ENCODE results near the gene SLC66A2. TPM values are rescaled to one million over a fixed set of nuclear protein-coding genes. Genes with fewer than 3 reads are reported as not detected.
A peak's percentile ranks its signal among the peaks of the same experiment; 100 is the strongest.

Gene SLC66A2
- total and polyA plus RNA-seq, 2 of the 13 experiments (the other 11 are each of a cell fraction or from before 2014, with no cell fraction given): 33.5 to 41.9 TPM

DNA sequence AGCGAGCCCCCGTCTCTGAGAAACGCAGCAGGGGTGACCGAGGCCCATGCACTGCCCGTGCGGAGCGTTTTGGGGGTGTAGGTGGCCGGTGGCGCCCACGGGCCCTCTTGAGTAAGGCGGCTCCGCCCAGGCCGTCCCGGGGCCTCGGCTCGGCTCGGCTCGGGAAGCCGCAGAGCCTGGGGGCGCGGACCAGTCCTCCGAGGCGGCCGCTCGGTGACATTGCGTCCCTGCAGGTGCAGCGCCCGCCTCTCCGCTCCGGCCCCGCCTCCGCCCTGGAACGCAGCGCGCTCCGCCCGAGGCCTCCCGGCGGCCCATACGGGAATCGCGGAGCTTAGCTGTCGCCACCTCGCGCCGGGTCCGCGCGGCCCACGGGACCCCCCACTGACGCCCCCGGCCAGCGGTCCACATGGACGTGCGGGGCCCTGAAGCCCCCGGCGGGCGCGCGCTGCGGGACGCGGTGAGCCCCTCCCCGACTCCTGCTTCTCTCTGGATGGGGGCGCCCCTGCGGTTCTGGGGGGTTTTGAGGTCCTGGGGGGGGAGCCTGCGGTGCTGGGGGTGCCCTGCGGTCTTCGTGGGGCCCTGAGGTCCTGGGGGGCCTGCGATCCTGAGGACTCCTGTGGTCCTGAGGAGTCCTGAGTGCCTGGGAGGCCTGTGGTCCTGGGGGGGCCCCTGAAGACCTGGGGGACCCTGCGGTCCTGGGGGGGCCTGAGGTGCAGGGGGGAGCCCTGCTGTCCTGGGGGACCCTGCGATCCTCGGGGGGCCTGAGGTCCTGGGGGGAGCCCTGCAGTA is 13.1 kb upstream of the SLC66A2 start, which contains the start of gene HSBP1L1 (continued):
- TF ChIP-seq, protein P1, sequence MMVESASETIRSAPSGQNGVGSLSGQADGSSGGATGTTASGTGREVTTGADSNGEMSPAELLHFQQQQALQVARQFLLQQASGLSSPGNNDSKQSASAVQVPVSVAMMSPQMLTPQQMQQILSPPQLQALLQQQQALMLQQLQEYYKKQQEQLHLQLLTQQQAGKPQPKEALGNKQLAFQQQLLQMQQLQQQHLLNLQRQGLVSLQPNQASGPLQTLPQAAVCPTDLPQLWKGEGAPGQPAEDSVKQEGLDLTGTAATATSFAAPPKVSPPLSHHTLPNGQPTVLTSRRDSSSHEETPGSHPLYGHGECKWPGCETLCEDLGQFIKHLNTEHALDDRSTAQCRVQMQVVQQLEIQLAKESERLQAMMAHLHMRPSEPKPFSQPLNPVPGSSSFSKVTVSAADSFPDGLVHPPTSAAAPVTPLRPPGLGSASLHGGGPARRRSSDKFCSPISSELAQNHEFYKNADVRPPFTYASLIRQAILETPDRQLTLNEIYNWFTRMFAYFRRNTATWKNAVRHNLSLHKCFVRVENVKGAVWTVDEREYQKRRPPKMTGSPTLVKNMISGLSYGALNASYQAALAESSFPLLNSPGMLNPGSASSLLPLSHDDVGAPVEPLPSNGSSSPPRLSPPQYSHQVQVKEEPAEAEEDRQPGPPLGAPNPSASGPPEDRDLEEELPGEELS (CRISPR knock-in tag; IDR thresholded peaks at IDR 0.05): peak; percentile 34; the same call in 1 of the 2 replicates
- TF ChIP-seq, protein P2, sequence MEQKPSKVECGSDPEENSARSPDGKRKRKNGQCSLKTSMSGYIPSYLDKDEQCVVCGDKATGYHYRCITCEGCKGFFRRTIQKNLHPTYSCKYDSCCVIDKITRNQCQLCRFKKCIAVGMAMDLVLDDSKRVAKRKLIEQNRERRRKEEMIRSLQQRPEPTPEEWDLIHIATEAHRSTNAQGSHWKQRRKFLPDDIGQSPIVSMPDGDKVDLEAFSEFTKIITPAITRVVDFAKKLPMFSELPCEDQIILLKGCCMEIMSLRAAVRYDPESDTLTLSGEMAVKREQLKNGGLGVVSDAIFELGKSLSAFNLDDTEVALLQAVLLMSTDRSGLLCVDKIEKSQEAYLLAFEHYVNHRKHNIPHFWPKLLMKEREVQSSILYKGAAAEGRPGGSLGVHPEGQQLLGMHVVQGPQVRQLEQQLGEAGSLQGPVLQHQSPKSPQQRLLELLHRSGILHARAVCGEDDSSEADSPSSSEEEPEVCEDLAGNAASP (CRISPR knock-in tag; IDR thresholded peaks at IDR 0.05; ENCODE audit: borderline replicate concordance): 0 out of 2 replicates have a peak, but pooled peaks have one; percentile 24
- TF ChIP-seq ERF (CRISPR knock-in tag; IDR thresholded peaks at IDR 0.05) (0 out of 2 replicates have a peak, but pooled peaks have one; percentile 36), POLR2AphosphoS2 (IDR thresholded peaks at IDR 0.05; ENCODE audit: low read depth, low read length) (no peak), ZNF3 (CRISPR knock-in tag; IDR thresholded peaks at IDR 0.05) (no peak), JUND (CRISPR knock-in tag; IDR thresholded peaks at IDR 0.05) (no peak), KLF6 (CRISPR knock-in tag; IDR thresholded peaks at IDR 0.05) (peak; percentile 26; the same call in 1 of the 2 replicates), CBX2 (IDR thresholded peaks at IDR 0.05; ENCODE audit: low read depth, low read length) (no peak), CBX2 (CRISPR knock-in tag; IDR thresholded peaks at IDR 0.05; ENCODE audit: low read depth) (no peak), ZNF350 (CRISPR knock-in tag; IDR thresholded peaks at IDR 0.05; ENCODE audit: borderline replicate concordance, low read depth) (no peak), REL (CRISPR knock-in tag; conservative IDR thresholded peaks at IDR 0.05) (0 out of 2 replicates have a peak, but pooled peaks have one; percentile 25), FOXO1 (CRISPR knock-in tag; IDR thresholded peaks at IDR 0.05) (0 out of 2 replicates have a peak, but pooled peaks have one; percentile 33), ZNF282 (IDR thresholded peaks at IDR 0.05; ENCODE audit: partially characterized antibody) (no peak), HOXA3 (CRISPR knock-in tag; IDR thresholded peaks at IDR 0.05) (peak; percentile 40), CHD4 (IDR thresholded peaks at IDR 0.05; ENCODE audit: borderline replicate concordance, low read length) (no peak), HNRNPUL1 (IDR thresholded peaks at IDR 0.05; ENCODE audit: low read depth, low read length) (0 out of 2 replicates have a peak, but pooled peaks have one; percentile 16), RBAK (CRISPR knock-in tag; IDR thresholded peaks at IDR 0.05) (no peak), ZNF44 (CRISPR knock-in tag; IDR thresholded peaks at IDR 0.05) (no peak), TBP (CRISPR knock-in tag; IDR thresholded peaks at IDR 0.05) (no peak), YY1 (IDR thresholded peaks at IDR 0.05; ENCODE audit: insufficient read depth, insufficient replicate concordance, low read depth, low read length) (peak; percentile 51), KAT8 (CRISPR knock-in tag; IDR thresholded peaks at IDR 0.05) (no peak)
- TF ChIP-seq, protein P3, sequence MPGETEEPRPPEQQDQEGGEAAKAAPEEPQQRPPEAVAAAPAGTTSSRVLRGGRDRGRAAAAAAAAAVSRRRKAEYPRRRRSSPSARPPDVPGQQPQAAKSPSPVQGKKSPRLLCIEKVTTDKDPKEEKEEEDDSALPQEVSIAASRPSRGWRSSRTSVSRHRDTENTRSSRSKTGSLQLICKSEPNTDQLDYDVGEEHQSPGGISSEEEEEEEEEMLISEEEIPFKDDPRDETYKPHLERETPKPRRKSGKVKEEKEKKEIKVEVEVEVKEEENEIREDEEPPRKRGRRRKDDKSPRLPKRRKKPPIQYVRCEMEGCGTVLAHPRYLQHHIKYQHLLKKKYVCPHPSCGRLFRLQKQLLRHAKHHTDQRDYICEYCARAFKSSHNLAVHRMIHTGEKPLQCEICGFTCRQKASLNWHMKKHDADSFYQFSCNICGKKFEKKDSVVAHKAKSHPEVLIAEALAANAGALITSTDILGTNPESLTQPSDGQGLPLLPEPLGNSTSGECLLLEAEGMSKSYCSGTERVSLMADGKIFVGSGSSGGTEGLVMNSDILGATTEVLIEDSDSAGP (CRISPR knock-in tag; IDR thresholded peaks at IDR 0.05; ENCODE audit: borderline replicate concordance): peak; percentile 37
- TF ChIP-seq, protein P4, sequence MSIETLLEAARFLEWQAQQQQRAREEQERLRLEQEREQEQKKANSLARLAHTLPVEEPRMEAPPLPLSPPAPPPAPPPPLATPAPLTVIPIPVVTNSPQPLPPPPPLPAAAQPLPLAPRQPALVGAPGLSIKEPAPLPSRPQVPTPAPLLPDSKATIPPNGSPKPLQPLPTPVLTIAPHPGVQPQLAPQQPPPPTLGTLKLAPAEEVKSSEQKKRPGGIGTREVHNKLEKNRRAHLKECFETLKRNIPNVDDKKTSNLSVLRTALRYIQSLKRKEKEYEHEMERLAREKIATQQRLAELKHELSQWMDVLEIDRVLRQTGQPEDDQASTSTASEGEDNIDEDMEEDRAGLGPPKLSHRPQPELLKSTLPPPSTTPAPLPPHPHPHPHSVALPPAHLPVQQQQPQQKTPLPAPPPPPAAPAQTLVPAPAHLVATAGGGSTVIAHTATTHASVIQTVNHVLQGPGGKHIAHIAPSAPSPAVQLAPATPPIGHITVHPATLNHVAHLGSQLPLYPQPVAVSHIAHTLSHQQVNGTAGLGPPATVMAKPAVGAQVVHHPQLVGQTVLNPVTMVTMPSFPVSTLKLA (IDR thresholded peaks at IDR 0.05): no peak
